HEK293T (cell line): ENCODE results near the gene ARVCF.
"Not testable (repeated sequence)": the region's sequence is repeated elsewhere in the genome, so short reads cannot be mapped to it uniquely, and the experiment has no call there.

Source experiments
- CTCF ChIA-PET: fragments of 350-600 bp; formaldehyde crosslinking; extraction: SDS; loops from one replicate; lab custom pipeline; 2021; ENCODE audit warnings: antibody characterized with exemption, inconsistent platforms; lab: Yijun Ruan, JAX
- POLR2A ChIA-PET: fragments of 350-600 bp; formaldehyde crosslinking; extraction: SDS; loops from one replicate; lab custom pipeline; 2020; ENCODE audit warnings: antibody characterized with exemption, inconsistent platforms; lab: Yijun Ruan, JAX
- DNase-seq: peaks from one replicate; pipeline ENCODE4 v3.0.0; 2012; ENCODE audit warnings: mixed read lengths; ENCODE audit errors: extremely low spot score
- ARNT ChIP-seq: fragments of 450-650 bp; IDR thresholded peaks from 2 replicates; pipeline ENCODE4 v1.6.1; 2017; ENCODE audit warnings: mild to moderate bottlenecking
- BHLHE40 ChIP-seq: fragments of 450-650 bp; IDR thresholded peaks from 2 replicates; pipeline ENCODE4 v1.6.1; 2016; ENCODE audit warnings: mild to moderate bottlenecking, moderate library complexity, borderline replicate concordance
- CTBP1 ChIP-seq: fragments of 450-650 bp; IDR thresholded peaks from 2 replicates; pipeline ENCODE4 v1.6.1; 2016; ENCODE audit warnings: borderline replicate concordance
- ELF4 ChIP-seq: fragments of 450-650 bp; IDR thresholded peaks from 2 replicates; pipeline ENCODE4 v1.6.1; 2017; ENCODE audit warnings: antibody characterized with exemption
- FOXA1 ChIP-seq: fragments of 450-650 bp; IDR thresholded peaks from 2 replicates; pipeline ENCODE4 v1.6.1; 2016; ENCODE audit warnings: mild to moderate bottlenecking
- FOXK2 ChIP-seq: fragments of 450-650 bp; IDR thresholded peaks from 2 replicates; pipeline ENCODE4 v1.6.1; 2016; ENCODE audit warnings: mild to moderate bottlenecking
- FOXM1 ChIP-seq: fragments of 450-650 bp; IDR thresholded peaks from 2 replicates; pipeline ENCODE4 v1.6.1; 2017; ENCODE audit warnings: mild to moderate bottlenecking, borderline replicate concordance
- HDGF ChIP-seq: fragments of 450-650 bp; IDR thresholded peaks from 2 replicates; pipeline ENCODE4 v1.6.1; 2017; ENCODE audit warnings: antibody characterized with exemption, borderline replicate concordance
- L3MBTL2 ChIP-seq: fragments of 450-650 bp; conservative IDR thresholded peaks from 2 replicates; pipeline ENCODE4 v1.6.1; 2016; ENCODE audit warnings: mild to moderate bottlenecking
- LEF1 ChIP-seq: fragments of 450-650 bp; IDR thresholded peaks from 2 replicates; pipeline ENCODE4 v1.6.1; 2017; ENCODE audit warnings: mild to moderate bottlenecking, borderline replicate concordance
- NFRKB ChIP-seq: fragments of 450-650 bp; IDR thresholded peaks from 2 replicates; pipeline ENCODE4 v1.6.1; 2016; ENCODE audit warnings: mild to moderate bottlenecking, moderate library complexity
- SP1 ChIP-seq: fragments of 450-650 bp; IDR thresholded peaks from 2 replicates; pipeline ENCODE4 v1.6.1; 2017
- SUZ12 ChIP-seq: fragments of 450-650 bp; IDR thresholded peaks from 2 replicates; pipeline ENCODE4 v1.6.1; 2016; ENCODE audit warnings: mild to moderate bottlenecking
- TARDBP ChIP-seq: fragments of 450-650 bp; IDR thresholded peaks from 2 replicates; pipeline ENCODE4 v1.6.1; 2016
- ZNF384 ChIP-seq: fragments of 450-650 bp; IDR thresholded peaks from 2 replicates; pipeline ENCODE4 v1.6.1; 2016
- TF ChIP-seq, protein P1 (sequence below): fragments of 450-650 bp; IDR thresholded peaks from 2 replicates; pipeline ENCODE4 v1.6.1; 2016

Gene ARVCF

DNA sequence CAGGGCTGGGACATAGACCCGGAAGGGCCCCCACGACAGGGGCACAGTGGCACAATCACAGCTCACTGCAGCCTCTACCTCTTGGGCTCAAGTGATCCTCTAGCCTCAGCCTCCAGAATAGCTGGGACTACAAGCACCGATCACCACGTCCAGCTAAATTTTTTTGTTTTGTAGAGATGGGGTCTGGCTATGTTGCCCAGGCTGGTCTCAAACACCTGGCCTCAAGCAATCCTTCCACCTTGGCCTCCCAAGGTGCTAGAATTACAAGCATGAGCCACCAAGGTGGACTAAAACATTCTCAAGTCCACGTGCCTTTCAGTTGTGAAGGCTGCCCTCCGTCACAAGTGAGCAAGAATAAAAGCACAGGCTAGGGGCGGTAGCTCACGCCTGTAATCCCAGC, 85.1 kb downstream of the ARVCF start:
- TF ChIP-seq SP1, result no peak
- no peak for TF ChIP-seq LEF1
- TF ChIP-seq, protein P1, sequence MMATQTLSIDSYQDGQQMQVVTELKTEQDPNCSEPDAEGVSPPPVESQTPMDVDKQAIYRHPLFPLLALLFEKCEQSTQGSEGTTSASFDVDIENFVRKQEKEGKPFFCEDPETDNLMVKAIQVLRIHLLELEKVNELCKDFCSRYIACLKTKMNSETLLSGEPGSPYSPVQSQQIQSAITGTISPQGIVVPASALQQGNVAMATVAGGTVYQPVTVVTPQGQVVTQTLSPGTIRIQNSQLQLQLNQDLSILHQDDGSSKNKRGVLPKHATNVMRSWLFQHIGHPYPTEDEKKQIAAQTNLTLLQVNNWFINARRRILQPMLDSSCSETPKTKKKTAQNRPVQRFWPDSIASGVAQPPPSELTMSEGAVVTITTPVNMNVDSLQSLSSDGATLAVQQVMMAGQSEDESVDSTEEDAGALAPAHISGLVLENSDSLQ, result no peak
- no peak for TF ChIP-seq NFRKB
- TF ChIP-seq ZNF384, result no peak
- TF ChIP-seq L3MBTL2, result no peak
- POLR2A ChIA-PET, result interaction anchor here (0.8 kb wide), 1 partner anchor 10 kb away, joined by 3 read pairs; the partner anchor contains the start of genes COMT and TXNRD2
- no peak for DNase-seq
- CTCF ChIA-PET, result no interaction called here

DNA sequence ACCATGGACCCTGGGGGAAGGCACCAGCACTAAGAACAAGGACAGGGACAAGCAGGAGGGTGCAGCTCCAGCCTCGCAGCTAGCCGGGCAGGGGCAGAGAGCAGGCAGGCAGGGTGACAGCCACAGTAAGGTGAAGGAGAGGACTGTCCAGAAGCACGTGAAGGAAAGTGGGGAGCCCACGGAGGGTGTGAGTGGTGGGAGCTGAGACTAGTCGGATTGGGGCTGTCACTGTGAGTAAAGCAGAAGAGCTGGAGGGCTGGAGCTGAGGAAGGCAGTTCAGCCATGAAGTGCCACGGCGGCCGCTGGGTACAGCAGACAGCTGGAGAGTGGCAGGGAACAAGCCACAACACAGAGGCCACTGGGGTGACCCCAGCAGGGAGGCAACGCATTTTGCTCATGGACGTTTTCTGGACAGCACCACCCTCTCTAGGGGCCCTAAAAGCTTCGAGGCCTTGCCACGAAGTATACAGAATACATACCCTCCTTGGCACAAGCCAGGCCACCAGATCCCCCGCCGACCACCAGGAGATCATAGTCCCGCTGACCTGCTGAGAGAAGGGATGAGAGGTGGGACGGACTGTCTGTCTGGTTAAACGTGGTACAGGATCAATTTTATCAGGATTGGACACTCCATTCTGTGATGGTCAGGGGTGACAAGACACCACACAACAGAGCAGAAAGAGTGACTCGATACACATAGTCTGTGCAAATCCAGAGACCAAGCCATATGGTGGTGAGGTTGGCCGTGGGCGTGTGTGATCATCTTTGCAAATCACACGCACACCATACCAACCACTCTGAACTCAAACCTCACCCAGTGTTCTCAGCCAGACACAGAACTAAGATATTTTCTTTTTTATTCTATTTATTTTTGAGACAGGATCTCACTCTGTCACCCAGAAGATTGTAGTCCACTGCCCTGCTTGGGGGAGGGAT, 85.8 kb downstream of the ARVCF start:
- POLR2A ChIA-PET, result no interaction called here
- CTCF ChIA-PET, result interaction anchor here (0.9 kb wide), 1 partner anchor 200 kb away, joined by 3 read pairs; no protein-coding TSS in a partner anchor
- DNase-seq, result no peak
- TF ChIP-seq FOXM1, result no peak
- no peak for TF ChIP-seq LEF1
- no peak for TF ChIP-seq L3MBTL2
- no peak for TF ChIP-seq FOXK2
- no peak for TF ChIP-seq ARNT
- TF ChIP-seq HDGF, result no peak
- TF ChIP-seq SP1, result no peak
- no peak for TF ChIP-seq ZNF384
- no peak for TF ChIP-seq SUZ12
- no peak for TF ChIP-seq ELF4
- TF ChIP-seq TARDBP, result no peak
- no peak for TF ChIP-seq CTBP1
- TF ChIP-seq FOXA1, result no peak
- no peak for TF ChIP-seq NFRKB
- TF ChIP-seq, protein P1, result no peak
- TF ChIP-seq BHLHE40, result no peak

DNA sequence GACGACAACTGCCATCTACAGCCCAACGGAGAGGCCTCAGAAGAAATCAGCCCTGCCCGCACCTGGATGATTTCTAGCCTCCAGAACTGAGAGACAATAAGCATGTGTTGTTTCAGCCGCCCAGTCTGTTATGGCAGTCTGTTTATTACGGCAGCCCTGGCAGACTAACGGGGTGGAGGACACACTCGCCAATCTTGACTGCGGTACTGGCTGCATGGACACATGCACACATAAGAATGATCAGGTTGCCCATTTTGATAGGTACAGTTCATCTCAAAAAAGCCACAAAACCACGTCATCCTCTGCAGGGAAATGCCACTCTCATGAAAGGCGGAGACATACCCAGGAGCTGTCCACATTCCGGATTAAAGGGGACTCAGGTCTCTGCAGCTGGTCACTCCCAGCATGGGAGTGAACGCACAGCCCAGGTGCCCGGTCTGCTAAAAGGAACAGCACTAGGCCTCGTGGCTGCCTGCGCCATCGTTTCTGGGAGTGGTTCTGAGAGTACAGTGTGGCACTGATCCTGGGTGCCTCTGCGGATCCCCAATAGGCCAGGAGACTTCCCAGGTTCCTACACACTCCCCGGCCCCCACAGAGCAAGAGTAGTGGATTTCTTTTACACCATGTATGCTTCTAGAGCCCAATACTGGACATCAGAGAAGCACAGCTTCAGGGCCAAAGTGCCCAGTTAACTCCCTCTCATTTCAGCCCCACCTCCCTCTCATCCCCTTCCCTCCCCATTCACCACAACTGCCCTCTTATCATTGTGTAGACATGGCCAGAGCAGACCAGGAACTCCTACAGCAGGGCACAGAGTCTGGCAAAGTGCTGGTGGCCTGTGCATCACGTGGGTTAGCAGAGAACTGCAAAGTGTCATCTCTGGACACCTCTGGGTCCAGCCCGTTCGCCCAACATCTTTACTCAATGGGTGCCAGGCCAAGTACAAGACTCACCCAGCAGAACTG, 86.8 kb downstream of the ARVCF start:
- no peak for DNase-seq
- POLR2A ChIA-PET, result no interaction called here
- CTCF ChIA-PET, result interaction anchor here (0.9 kb wide), 1 partner anchor 200 kb away, joined by 3 read pairs; no protein-coding TSS in a partner anchor
- no peak for TF ChIP-seq SP1
- no peak for TF ChIP-seq HDGF
- TF ChIP-seq BHLHE40, result no peak
- TF ChIP-seq ZNF384, result no peak
- TF ChIP-seq FOXA1, result no peak
- TF ChIP-seq, protein P1, result no peak
- TF ChIP-seq FOXK2, result no peak
- TF ChIP-seq NFRKB, result no peak
- TF ChIP-seq L3MBTL2, result no peak
- no peak for TF ChIP-seq CTBP1
- TF ChIP-seq ARNT, result no peak
- no peak for TF ChIP-seq LEF1
- TF ChIP-seq TARDBP, result no peak
- TF ChIP-seq FOXM1, result no peak
- TF ChIP-seq SUZ12, result no peak
- TF ChIP-seq ELF4, result no peak

DNA sequence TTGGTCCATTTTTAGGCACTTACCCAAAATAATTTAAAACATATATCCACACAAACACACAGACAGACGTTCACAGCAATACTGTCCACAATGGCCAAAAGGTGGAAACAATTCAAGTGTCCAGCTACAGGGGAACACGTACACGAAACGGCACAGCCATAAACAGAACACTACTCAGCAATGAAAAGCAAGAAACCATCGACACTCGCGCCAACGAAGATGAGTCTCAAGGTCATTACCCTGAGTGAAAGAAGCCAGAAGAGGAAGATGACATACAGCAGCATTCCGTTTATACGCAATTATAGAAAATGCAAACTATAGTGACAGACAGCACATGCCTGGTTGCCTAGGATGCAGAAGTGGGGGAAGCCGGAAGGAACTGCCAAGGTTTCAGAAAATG, 88.4 kb downstream of the ARVCF start:
- CTCF ChIA-PET, result no interaction called here
- POLR2A ChIA-PET, result no interaction called here
- TF ChIP-seq TARDBP (no peak), FOXK2 (no peak), LEF1 (no peak), NFRKB (no peak), HDGF (no peak), FOXA1 (no peak), SUZ12 (no peak), SP1 (no peak), L3MBTL2 (no peak), ZNF384 (no peak), ARNT (no peak), FOXM1 (no peak), CTBP1 (no peak), BHLHE40 (no peak), ELF4 (no peak)
- TF ChIP-seq, protein P1, result no peak
- DNase-seq, result no peak

DNA sequence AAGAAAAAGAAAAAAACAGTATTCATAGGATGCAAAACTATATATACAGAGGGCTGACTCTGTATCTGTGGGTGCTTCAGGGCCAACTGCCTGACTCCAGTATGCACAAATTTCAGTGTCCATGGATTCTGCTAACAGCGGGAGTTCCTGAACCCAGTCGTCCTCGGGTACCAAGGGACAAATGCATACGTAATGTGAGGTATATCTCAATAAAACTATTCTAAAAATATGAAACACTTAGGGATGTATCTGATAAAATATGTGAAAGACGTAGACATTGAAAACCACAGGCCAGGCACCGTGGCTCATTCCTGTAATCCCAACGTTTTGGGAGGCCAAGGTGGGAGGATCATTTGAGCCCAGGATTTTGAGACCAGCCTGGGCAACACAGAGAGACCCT, 88.9 kb downstream of the ARVCF start:
- TF ChIP-seq ELF4 (no peak), SP1 (no peak), LEF1 (no peak), ARNT (no peak), BHLHE40 (no peak), NFRKB (no peak), FOXM1 (no peak), L3MBTL2 (no peak), FOXA1 (no peak), SUZ12 (no peak), HDGF (no peak), CTBP1 (no peak)
- TF ChIP-seq, protein P1, result no peak
- DNase-seq, result no peak
- CTCF ChIA-PET, result no interaction called here
- POLR2A ChIA-PET, result no interaction called here

DNA sequence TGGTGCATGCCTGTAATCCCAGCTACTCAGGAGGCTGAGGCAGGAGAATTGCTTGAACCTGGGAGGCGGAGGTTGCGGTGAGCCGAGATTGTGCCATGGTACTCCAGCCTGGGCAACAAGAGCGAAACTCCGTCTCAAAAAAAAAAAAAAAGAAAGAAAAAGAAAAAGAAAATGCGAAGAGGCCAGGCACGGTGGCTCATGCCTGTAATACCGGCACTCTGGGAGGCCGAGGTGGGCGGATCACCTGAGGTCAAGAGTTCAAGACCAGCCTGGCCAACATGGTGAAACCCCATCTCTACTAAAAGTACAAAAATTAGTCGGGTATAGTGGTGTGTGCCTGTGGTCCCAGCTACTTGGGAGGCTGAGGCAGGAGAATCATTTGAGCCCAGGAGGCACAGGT, 90.6 kb downstream of the ARVCF start:
- ChIA-PET POLR2A (interaction anchor here (1.3 kb wide), 1 partner anchor 16 kb away, joined by 4 read pairs; the partner anchor contains the start of genes COMT and TXNRD2), CTCF (interaction anchor here (0.7 to 0.9 kb wide), 2 partner anchors 11 to 12 kb away, joined by 3 to 5 read pairs; no protein-coding TSS in a partner anchor)
- not testable (repeated sequence) for DNase-seq
